Measurements from ENCODE around the gene VDAC1.
"Not testable (repeated sequence)": the region's sequence is repeated elsewhere in the genome, so short reads cannot be mapped to it uniquely, and the experiment has no call there.

Gene VDAC1

GRCh38 chr5:133942614-133943474 lies 61.9 kb downstream of the VDAC1 start:
- no peak for DNase-seq (ENCODE audit: low read depth, low spot score)

GRCh38 chr5:133941456-133942196 lies 63.1 kb downstream of the VDAC1 start:
- DNase-seq (ENCODE audit: low read depth, low spot score): no peak

GRCh38 chr5:133939668-133940067 lies 65.1 kb downstream of the VDAC1 start:
- DNase-seq (ENCODE audit: low read depth, low spot score): no peak

- DNase-seq (ENCODE audit: low read depth, low spot score): no peak
Measured at GRCh38 chr5:133938929-133939328, 65.8 kb downstream of the VDAC1 start.

GRCh38 chr5:133938039-133938821 lies 66.5 kb downstream of the VDAC1 start:
- DNase-seq (ENCODE audit: low read depth, low spot score): no peak

- DNase-seq (ENCODE audit: low read depth, low spot score): not testable (repeated sequence)
Measured at GRCh38 chr5:133937628-133938027, 67.1 kb downstream of the VDAC1 start.

GRCh38 chr5:133936651-133937015 lies 68.1 kb downstream of the VDAC1 start:
- DNase-seq (ENCODE audit: low read depth, low spot score): no peak

GRCh38 chr5:133935991-133936650 lies 68.7 kb downstream of the VDAC1 start:
- not testable (repeated sequence) for DNase-seq (ENCODE audit: low read depth, low spot score)

GRCh38 chr5:133935667-133935940 lies 69.2 kb downstream of the VDAC1 start:
- no peak for DNase-seq (ENCODE audit: low read depth, low spot score)

GRCh38 chr5:133934822-133935666 lies 69.7 kb downstream of the VDAC1 start:
- DNase-seq (ENCODE audit: low read depth, low spot score): no peak

- DNase-seq (ENCODE audit: low read depth, low spot score): no peak
Measured at GRCh38 chr5:133934311-133934710, 70.5 kb downstream of the VDAC1 start.

GRCh38 chr5:133933670-133934295 lies 71.0 kb downstream of the VDAC1 start:
- DNase-seq (ENCODE audit: low read depth, low spot score): no peak

GRCh38 chr5:133933169-133933509 lies 71.6 kb downstream of the VDAC1 start:
- no peak for DNase-seq (ENCODE audit: low read depth, low spot score)

GRCh38 chr5:133932441-133933168 lies 72.2 kb downstream of the VDAC1 start:
- DNase-seq (ENCODE audit: low read depth, low spot score): no peak

GRCh38 chr5:133931546-133931945 lies 73.2 kb downstream of the VDAC1 start:
- no peak for DNase-seq (ENCODE audit: low read depth, low spot score)

- DNase-seq (ENCODE audit: low read depth, low spot score): no peak
Measured at GRCh38 chr5:133930813-133931090, 74.0 kb downstream of the VDAC1 start.

GRCh38 chr5:133930061-133930812 lies 74.5 kb downstream of the VDAC1 start:
- no peak for DNase-seq (ENCODE audit: low read depth, low spot score)

GRCh38 chr5:133928587-133929393 lies 76.0 kb downstream of the VDAC1 start:
- no peak for DNase-seq (ENCODE audit: low read depth, low spot score)

Measured in smooth muscle cell of the brain vasculature (primary cell).